Activated CD8-positive, alpha-beta T cell treated with anti-CD3 and anti-CD28 coated beads, Interleukin-2, amount 10 ng/mL, durations not matched to agents 7 days and 5 days (primary cell): Measurements from ENCODE around the gene GDF7. TPM values are rescaled to one million over a fixed set of nuclear protein-coding genes. Genes with fewer than 3 reads are reported as not detected.

Experiments used
- ATAC-seq: fragments of 150-1000 bp; cut with Tn5 transposase; one replicate; pipeline ENCODE4 v1.10.0; 2021; ENCODE audit warnings: moderate library complexity
- CTCF ChIA-PET: fragments of 350-600 bp; sonication (Branson Sonifier 250); formaldehyde crosslinking; loops from one replicate; lab custom pipeline; 2021; ENCODE audit warnings: antibody characterized with exemption; lab: Charles Lee
- POLR2A ChIA-PET: fragments of 350-600 bp; sonication (Branson Sonifier 250); formaldehyde crosslinking; loops from one replicate; lab custom pipeline; 2021; ENCODE audit warnings: antibody characterized with exemption; lab: Charles Lee
- DNase-seq: peaks from one replicate; pipeline ENCODE4 v3.0.0-alpha.2; 2020
- H3K27ac Mint-ChIP-seq: one replicate; pipeline ENCODE4 v1.8.0; 2021; ENCODE audit warnings: mild to moderate bottlenecking, mixed read lengths
- H3K27me3 Mint-ChIP-seq: one replicate; pipeline ENCODE4 v1.8.0; 2021; ENCODE audit warnings: low read depth, mixed read lengths
- H3K36me3 Mint-ChIP-seq: one replicate; pipeline ENCODE4 v1.8.0; 2021; ENCODE audit warnings: low read depth, mixed read lengths
- H3K4me1 Mint-ChIP-seq: one replicate; pipeline ENCODE4 v1.8.0; 2021; ENCODE audit warnings: low read depth, mixed read lengths
- H3K4me3 Mint-ChIP-seq: one replicate; pipeline ENCODE4 v1.8.0; 2021; ENCODE audit warnings: mild to moderate bottlenecking, mixed read lengths
- H3K9me3 Mint-ChIP-seq: one replicate; pipeline ENCODE4 v1.8.0; 2022; ENCODE audit warnings: mixed read lengths; ENCODE audit not compliant: insufficient read depth
- total RNA-seq, 2 experiments: library from RNA; stranded (reverse); gene quantifications; one replicate each; pipeline ENCODE4 v1.2.3, GENCODE V29; 2021

Gene GDF7
- total RNA-seq, 2 experiments from 2014 or later, result not detected

DNA sequence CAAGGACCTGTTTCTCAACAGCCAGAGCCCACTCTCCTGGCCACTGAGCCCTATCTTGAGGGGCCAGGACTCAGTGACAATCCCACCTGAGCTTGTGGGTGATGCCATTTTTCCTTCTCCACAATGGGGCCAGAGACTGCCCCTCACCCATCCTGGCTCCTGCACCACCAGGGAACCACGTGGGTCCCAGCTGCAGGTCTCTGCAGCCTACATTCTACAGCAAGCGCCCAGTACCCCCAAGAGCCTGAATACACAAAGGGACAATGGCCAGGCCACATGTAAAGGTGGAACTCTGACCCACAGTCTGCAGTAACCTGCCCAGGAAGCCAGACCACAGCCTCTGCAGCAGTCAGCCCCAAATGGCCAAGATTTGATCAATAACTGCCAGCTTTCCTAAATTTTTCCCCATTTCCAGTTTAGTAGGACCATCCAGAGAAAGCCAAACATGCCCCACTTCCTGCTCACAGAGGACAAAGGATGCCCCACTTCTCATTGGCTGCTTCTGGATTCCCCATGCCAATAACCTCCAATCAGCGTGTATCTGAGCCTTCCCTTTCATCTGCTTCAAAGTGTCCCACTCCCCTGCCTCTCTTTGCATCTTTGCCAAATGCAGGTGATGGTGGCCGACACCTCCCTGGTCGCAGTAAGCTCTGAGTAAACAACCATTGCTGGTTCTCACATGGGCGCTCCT, 35.2 kb upstream of the GDF7 start:
- ChIA-PET CTCF (interaction anchor here (1.2 kb wide), 1 partner anchor 20 kb away, joined by 4 read pairs; the partner anchor contains the start of gene HS1BP3), POLR2A (no interaction called here)
- no peaks in the 10 kb centered on the region for H3K27me3 Mint-ChIP-seq
- peaks cover 3% of the 10 kb centered on the region for H3K4me1 Mint-ChIP-seq
- no peaks in the 10 kb centered on the region for H3K9me3 Mint-ChIP-seq
- no peak overlapping the region for H3K27ac Mint-ChIP-seq
- DNase-seq (no peak), ATAC-seq (no peak)
- H3K4me3 Mint-ChIP-seq, result no peak overlapping the region
- no peaks in the 10 kb centered on the region for H3K36me3 Mint-ChIP-seq

DNA sequence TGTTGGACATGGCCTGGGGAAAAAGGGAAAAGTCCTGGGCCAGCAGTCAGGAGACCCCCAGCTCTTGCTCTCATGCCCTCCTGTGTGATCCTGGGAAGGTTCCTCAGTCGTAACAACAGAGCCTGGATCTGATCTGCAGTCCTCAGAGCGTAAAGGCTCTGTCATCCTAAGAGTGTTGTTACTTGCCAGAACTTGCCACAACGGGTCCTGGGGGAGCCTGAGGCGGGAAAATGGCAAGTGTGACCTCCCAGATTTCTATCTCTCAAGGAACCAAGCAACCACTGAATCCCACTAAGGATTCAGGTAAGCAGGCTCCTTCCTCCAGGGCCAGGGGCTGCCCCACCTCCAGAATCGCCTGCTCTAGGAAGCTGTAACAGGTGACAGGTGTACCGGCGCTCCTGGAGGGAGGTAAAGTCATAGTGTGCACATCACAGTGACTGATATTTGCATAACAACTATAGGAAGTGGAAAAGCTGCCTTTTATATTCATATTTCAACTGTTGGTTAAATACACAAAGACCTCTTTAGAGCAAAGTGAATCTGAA, 34.4 kb upstream of the GDF7 start:
- Mint-ChIP-seq H3K27me3 (no peaks in the 10 kb centered on the region), H3K9me3 (no peaks in the 10 kb centered on the region), H3K4me3 (no peak overlapping the region), H3K27ac (no peak overlapping the region), H3K4me1 (peaks cover 3% of the 10 kb centered on the region), H3K36me3 (no peaks in the 10 kb centered on the region)
- POLR2A ChIA-PET, result no interaction called here
- no peak for ATAC-seq
- no peak for DNase-seq
- CTCF ChIA-PET, result interaction anchor here (1.2 to 3.2 kb wide), 2 partner anchors 11 to 19 kb away, joined by 4 to 15 read pairs; partner anchors contain the start of gene HS1BP3

DNA sequence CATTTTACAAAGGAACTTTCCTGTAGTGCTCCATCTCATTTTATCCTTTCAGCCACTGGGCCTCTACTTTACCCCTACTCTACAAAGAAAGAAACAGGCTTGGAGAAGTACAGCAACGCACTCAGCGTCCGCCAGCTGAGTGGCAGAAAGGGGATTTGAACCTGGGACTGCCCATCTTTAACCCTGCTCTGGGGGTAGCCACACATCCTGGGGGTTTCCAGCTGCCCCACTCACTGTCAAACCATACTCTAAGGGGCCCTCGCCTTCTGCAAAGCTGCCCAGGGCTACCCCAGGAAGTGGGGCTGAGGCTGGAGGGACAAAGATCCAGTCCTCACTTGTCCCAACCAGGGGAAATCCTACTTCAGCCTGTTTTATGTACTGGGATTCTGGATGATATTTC, 33.9 kb upstream of the GDF7 start:
- ChIA-PET POLR2A (no interaction called here), CTCF (interaction anchor here (2.1 to 3.2 kb wide), 2 partner anchors 10 to 222 kb away, joined by 5 to 15 read pairs; no protein-coding TSS in a partner anchor)
- no peak for DNase-seq
- peaks cover 3% of the 10 kb centered on the region for H3K4me1 Mint-ChIP-seq
- no peaks in the 10 kb centered on the region for H3K27me3 Mint-ChIP-seq
- no peaks in the 10 kb centered on the region for H3K9me3 Mint-ChIP-seq
- no peak for ATAC-seq
- no peaks in the 10 kb centered on the region for H3K36me3 Mint-ChIP-seq
- no peak overlapping the region for H3K27ac Mint-ChIP-seq
- H3K4me3 Mint-ChIP-seq, result no peak overlapping the region

DNA sequence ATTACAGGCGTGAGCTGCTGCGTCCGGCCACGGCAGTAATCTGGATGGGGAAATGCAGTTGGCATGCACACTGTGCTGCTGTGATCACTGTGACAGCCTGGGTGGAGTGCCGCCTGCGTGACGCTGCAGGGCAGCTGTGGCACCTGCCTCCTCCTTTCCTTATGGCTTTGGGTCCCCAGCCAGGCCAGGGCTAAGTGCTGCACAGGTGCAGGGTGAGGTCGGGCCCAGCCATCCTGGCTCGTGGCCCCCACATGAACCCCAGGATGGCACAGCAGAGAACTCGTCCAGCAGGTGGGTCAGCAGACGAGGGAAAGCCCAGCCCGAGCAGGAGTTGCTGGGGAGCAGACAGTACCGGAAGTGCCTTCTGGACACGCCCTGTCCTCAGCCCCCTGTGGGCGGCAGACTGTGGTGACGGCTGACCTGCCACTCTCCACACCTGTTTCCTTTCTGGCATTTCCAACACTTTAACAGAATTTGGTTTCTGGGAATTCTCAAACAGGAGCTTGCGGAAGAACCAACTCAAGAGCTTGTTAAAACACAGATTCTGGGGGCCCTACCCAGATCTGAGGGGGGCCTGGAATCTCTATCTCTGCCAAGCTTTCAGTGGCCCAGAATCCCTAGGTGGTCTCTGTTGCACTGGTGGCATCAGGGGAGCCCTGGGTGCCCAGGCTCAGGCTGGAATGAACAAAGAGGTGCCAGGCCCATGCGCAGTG, 33.0 kb upstream of the GDF7 start:
- DNase-seq, result no peak
- POLR2A ChIA-PET, result no interaction called here

DNA sequence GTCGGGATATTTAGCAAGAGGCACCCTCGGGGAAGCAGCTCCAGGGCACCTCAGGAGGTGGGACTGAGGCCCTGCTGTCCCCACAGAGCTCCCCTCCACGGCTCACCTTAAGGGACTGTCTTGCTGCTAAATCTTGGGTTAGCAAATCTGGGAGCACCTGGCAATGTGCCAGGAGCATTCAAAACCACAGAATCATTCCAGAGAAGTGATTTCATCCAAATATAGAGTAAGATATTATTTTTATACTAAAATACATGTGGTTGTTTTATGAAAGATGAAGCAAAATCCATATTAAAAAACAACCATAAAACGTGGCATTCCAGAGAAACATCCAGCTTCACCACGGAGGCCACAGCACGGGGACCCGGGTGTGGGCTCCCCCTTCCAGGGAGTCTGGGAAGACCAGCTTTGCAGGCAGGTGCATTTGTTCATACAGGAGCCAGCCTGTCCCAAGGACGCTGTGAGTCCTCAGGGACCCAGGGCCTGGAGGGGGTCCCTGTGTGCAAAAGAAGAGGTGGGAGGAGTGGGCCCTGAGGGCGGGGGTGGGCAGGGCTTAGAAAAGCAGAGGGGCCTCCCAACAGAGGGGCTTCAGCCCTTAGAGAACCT, 32.3 kb upstream of the GDF7 start:
- H3K27me3 Mint-ChIP-seq, result no peaks in the 10 kb centered on the region
- ChIA-PET POLR2A (interaction anchor here (0.6 kb wide), 1 partner anchor 222 kb away, joined by 3 read pairs; no protein-coding TSS in a partner anchor), CTCF (interaction anchor here (0.8 to 3.2 kb wide), 9 partner anchors 9 to 225 kb away, joined by 3 to 19 read pairs (median 5); partner anchors contain the start of genes HS1BP3 and RHOB)
- DNase-seq (no peak), ATAC-seq (no peak)
- H3K4me3 Mint-ChIP-seq, result no peak overlapping the region
- no peaks in the 10 kb centered on the region for H3K9me3 Mint-ChIP-seq
- H3K27ac Mint-ChIP-seq, result no peak overlapping the region
- no peaks in the 10 kb centered on the region for H3K36me3 Mint-ChIP-seq
- peaks cover 3% of the 10 kb centered on the region for H3K4me1 Mint-ChIP-seq

More for the DNA sequence above, 33.0 kb upstream of the GDF7 start:
- no peak for ATAC-seq
- H3K36me3 Mint-ChIP-seq, result no peaks in the 10 kb centered on the region
- H3K27me3 Mint-ChIP-seq, result no peaks in the 10 kb centered on the region
- peaks cover 3% of the 10 kb centered on the region for H3K4me1 Mint-ChIP-seq
- CTCF ChIA-PET, result interaction anchor here (1.2 to 3.2 kb wide), 6 partner anchors 9 to 223 kb away, joined by 5 to 19 read pairs (median 10); partner anchors contain the start of genes HS1BP3 and RHOB
- no peak overlapping the region for H3K27ac Mint-ChIP-seq
- H3K9me3 Mint-ChIP-seq, result no peaks in the 10 kb centered on the region
- H3K4me3 Mint-ChIP-seq, result no peak overlapping the region

DNA sequence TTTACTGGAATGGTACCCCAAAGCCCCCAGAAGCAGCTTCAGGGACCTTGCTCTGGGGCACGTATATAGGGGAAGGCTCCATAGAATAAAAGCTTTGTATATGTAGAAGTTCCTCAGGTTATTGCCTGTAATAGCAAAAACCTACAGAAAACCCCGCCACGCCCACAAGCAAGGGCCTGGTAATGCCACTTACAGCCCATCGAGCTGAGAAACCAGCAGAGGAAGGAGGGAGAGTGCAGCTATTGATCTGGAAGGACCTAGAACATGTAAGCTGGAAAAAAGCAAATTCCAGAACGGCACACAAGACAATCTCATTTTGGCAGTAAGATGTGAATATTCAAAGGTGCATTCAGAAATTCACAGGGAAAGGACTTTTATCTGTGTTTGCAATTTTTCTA, 31.8 kb upstream of the GDF7 start:
- DNase-seq (no peak), ATAC-seq (no peak)
- no peaks in the 10 kb centered on the region for H3K9me3 Mint-ChIP-seq
- no peak overlapping the region for H3K27ac Mint-ChIP-seq
- no peaks in the 10 kb centered on the region for H3K36me3 Mint-ChIP-seq
- ChIA-PET POLR2A (interaction anchor here (0.6 kb wide), 1 partner anchor 222 kb away, joined by 3 read pairs; no protein-coding TSS in a partner anchor), CTCF (interaction anchor here (0.8 to 3.2 kb wide), 9 partner anchors 8 to 225 kb away, joined by 3 to 19 read pairs (median 5); partner anchors contain the start of genes HS1BP3 and RHOB)
- H3K4me3 Mint-ChIP-seq, result no peak overlapping the region
- peaks cover 3% of the 10 kb centered on the region for H3K4me1 Mint-ChIP-seq
- no peaks in the 10 kb centered on the region for H3K27me3 Mint-ChIP-seq

DNA sequence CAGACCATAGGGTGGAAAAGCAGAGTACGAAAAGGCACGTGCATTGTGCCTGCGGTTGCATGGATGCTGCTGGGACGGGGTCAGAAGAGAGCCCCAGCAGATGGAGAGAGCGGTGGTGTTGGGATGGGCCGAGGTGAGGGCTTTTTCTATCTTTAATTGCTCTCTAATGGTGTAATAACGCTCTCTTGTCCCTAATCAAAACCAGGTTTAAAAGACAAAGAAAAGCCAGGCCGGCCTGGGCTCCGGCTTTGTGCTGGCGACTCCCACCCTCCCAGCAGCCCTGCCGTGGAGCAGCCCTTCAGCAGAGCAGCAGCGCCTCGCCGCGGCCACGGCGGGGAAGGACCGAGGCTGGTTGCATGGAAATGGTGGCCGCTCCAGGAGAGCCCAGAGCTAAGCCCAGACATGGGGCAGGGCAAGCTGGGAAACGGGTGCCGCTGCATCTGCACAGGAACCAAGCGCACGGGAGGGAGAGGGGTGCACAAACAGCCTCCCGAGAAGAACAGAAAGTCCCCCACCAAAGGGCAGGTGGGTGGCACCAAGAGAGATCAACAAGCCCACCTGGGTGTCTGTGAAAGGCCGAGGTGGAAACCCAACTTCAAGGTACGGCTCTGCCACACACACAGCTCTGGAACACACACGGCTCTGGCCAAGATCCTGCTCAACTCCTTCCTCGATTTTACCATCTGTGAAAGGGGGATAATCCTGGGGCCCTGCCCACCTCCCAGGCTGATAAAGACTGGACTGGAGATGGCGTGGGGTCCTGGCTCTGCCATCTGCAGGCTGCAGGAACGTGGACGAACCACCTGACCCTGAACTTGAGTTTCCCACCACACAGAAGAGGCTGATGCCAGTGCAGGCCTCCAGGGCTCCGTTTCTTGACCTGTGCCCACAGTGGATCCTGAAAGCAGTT, 31.0 kb upstream of the GDF7 start:
- no peaks in the 10 kb centered on the region for H3K36me3 Mint-ChIP-seq
- peak; percentile 48 for DNase-seq
- H3K27me3 Mint-ChIP-seq, result no peaks in the 10 kb centered on the region
- no peak overlapping the region for H3K4me3 Mint-ChIP-seq
- H3K4me1 Mint-ChIP-seq, result peaks cover 3% of the 10 kb centered on the region
- ChIA-PET CTCF (interaction anchor here (0.8 to 3.0 kb wide), 7 partner anchors 15 to 213 kb away, joined by 3 to 19 read pairs (median 5); partner anchors contain the start of genes HS1BP3 and RHOB), POLR2A (no interaction called here)
- H3K27ac Mint-ChIP-seq, result no peak overlapping the region
- H3K9me3 Mint-ChIP-seq, result no peaks in the 10 kb centered on the region
- ATAC-seq, result peak; percentile 79

DNA sequence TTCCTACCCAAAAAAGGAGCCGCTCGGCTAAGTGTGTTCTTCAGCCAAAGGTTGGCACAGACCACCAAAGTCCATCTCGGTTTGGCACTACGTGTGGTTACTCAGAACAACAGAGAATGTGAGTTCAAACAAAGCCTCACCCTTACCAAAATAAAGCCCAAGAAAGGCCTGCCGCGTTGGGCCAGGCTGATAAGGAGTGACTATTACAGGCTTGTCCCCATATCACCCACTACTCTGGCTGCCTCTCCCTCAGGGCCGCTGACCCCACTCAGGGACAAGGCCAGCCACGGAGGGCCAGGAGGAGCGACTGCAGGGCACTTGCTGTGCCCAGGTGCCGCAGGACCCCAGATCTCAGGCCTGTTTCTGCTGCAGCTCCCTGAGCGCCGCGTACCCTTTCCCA, 29.8 kb upstream of the GDF7 start:
- Mint-ChIP-seq H3K36me3 (no peaks in the 10 kb centered on the region), H3K27ac (no peak overlapping the region)
- no peak for DNase-seq

DNA sequence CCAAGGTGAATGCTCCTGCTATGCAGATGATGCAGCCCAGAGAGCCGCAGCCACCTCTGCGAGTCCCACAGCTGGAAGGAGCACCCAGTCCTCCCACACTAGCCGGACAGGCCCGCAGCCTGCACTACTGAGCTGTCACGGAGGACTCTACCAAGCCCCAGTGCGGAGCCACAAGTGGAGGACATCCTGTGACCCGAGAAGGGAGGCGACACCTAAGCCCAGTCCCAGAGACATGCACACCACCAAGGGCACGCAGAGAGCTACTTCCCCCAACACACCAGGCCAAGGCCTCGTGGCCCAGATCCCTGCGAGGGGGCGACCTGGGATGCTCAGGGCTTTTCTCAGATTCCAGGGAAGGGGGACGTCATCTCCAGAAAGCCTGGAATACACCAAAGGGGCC, 28.9 kb upstream of the GDF7 start:
- no peak overlapping the region for H3K27ac Mint-ChIP-seq
- peaks cover 3% of the 10 kb centered on the region for H3K4me1 Mint-ChIP-seq
- DNase-seq (no peak), ATAC-seq (no peak)
- no peaks in the 10 kb centered on the region for H3K36me3 Mint-ChIP-seq
- ChIA-PET CTCF (interaction anchor here (1.3 kb wide), 1 partner anchor 13 kb away, joined by 5 read pairs; the partner anchor contains the start of gene HS1BP3), POLR2A (no interaction called here)
- no peaks in the 10 kb centered on the region for H3K27me3 Mint-ChIP-seq
- no peak overlapping the region for H3K4me3 Mint-ChIP-seq
- H3K9me3 Mint-ChIP-seq, result no peaks in the 10 kb centered on the region

More for the DNA sequence above, 29.8 kb upstream of the GDF7 start:
- POLR2A ChIA-PET, result no interaction called here
- Mint-ChIP-seq H3K4me3 (no peak overlapping the region), H3K27me3 (no peaks in the 10 kb centered on the region), H3K9me3 (no peaks in the 10 kb centered on the region), H3K4me1 (peaks cover 3% of the 10 kb centered on the region)
- ATAC-seq, result no peak
- CTCF ChIA-PET, result interaction anchor here (1.3 kb wide), 1 partner anchor 14 kb away, joined by 5 read pairs; the partner anchor contains the start of gene HS1BP3

DNA sequence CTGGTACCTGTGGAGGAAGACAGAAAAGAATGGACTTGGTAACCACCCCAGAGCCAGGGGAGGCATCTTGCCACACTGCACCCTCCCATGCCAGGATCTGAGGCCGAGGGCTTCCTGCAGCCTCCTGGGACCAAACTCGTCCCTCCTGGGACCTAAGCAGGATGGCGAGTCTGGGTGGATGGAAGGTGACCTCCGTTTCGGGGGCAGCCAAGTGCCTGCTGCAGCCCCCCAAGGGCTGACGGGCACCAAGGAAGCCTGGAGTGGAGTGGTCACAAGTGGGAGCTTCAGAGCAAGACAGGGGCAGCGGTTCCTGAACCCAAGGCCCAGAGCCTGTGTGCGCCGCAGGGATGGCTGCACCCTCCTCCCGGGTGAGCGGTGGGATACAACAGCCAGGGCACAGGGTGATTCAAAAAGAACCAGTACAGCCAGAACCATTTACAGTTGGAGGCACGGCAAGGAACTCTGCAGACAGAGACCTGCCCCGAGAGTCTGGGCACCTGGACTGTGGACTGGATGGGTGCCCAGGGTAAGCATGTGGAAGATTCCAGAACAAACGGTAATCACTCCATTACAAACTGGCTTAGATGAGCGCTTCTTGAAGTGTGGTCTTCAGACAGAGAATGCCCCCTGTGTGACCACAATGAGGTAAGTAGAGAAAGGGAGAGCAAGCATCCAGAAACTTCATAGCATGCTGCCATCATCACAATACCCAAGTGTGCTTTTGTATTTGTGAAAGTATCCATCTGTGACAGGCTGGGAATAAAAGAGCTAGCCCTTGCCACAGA, 28.1 kb upstream of the GDF7 start:
- Mint-ChIP-seq H3K27ac (no peak overlapping the region), H3K4me1 (peaks cover under 1% of the 10 kb centered on the region), H3K9me3 (no peaks in the 10 kb centered on the region), H3K4me3 (no peak overlapping the region), H3K27me3 (no peaks in the 10 kb centered on the region), H3K36me3 (no peaks in the 10 kb centered on the region)
- ATAC-seq (no peak), DNase-seq (no peak)
- CTCF ChIA-PET, result interaction anchor here (2.6 kb wide), 1 partner anchor 195 kb away, joined by 9 read pairs; no protein-coding TSS in a partner anchor
- POLR2A ChIA-PET, result interaction anchor here (1.1 kb wide), 1 partner anchor 12 kb away, joined by 3 read pairs; the partner anchor contains the start of gene HS1BP3
